ENCODE results near the gene PROS1. TPM values are rescaled to one million over a fixed set of nuclear protein-coding genes. Genes with fewer than 3 reads are reported as not detected.
"Not testable (repeated sequence)": the region's sequence is repeated elsewhere in the genome, so short reads cannot be mapped to it uniquely, and the experiment has no call there.

The PROS1 gene
- total RNA-seq, 1 donor from 2014 or later, result 19.3 TPM

GRCh38 chr3:93936549-93936948, 37.1 kb downstream of the PROS1 start:
- no peaks in the 10 kb centered on the region for H3K27me3 ChIP-seq (ENCODE audit: control insufficient read depth in 3 of 3, insufficient read depth in 3 of 3, low read length in 3 of 3)
- no peak overlapping the region for H3K4me3 ChIP-seq (ENCODE audit: low read length in 3 of 3)
- no peak overlapping the region for H3K27ac ChIP-seq (ENCODE audit: low read depth, low read length)
- H3K36me3 ChIP-seq (ENCODE audit: control insufficient read depth in 3 of 3, insufficient read depth in 3 of 3, low read length in 3 of 3), result no peaks in the 10 kb centered on the region
- no peaks in the 10 kb centered on the region for H3K4me1 ChIP-seq (ENCODE audit: control insufficient read depth in 3 of 3, insufficient read depth in 3 of 3, low read length in 3 of 3)
- no peak overlapping the region for H3K9ac ChIP-seq (ENCODE audit: low read depth in 1 of 3, low read length in 3 of 3)
- H3K9me3 ChIP-seq (ENCODE audit: control insufficient read depth in 3 of 3, low read length in 3 of 3), result no peaks in the 10 kb centered on the region

GRCh38 chr3:93934366-93935046, 39.2 kb downstream of the PROS1 start:
- H3K9me3 ChIP-seq (ENCODE audit: control insufficient read depth in 3 of 3, low read length in 3 of 3), result no peaks in the 10 kb centered on the region
- H3K4me3 ChIP-seq (ENCODE audit: low read length in 3 of 3), result no peak overlapping the region
- H3K4me1 ChIP-seq (ENCODE audit: control insufficient read depth in 3 of 3, insufficient read depth in 3 of 3, low read length in 3 of 3), result no peaks in the 10 kb centered on the region
- no peaks in the 10 kb centered on the region for H3K27me3 ChIP-seq (ENCODE audit: control insufficient read depth in 3 of 3, insufficient read depth in 3 of 3, low read length in 3 of 3)
- H3K36me3 ChIP-seq (ENCODE audit: control insufficient read depth in 3 of 3, insufficient read depth in 3 of 3, low read length in 3 of 3), result no peaks in the 10 kb centered on the region
- no peak overlapping the region for H3K9ac ChIP-seq (ENCODE audit: low read depth in 1 of 3, low read length in 3 of 3)
- no peak overlapping the region for H3K27ac ChIP-seq (ENCODE audit: low read depth, low read length)

- Histone ChIP-seq H3K27ac (ENCODE audit: low read depth, low read length) (no peak overlapping the region), H3K4me1 (ENCODE audit: control insufficient read depth in 3 of 3, insufficient read depth in 3 of 3, low read length in 3 of 3) (no peaks in the 10 kb centered on the region), H3K36me3 (ENCODE audit: control insufficient read depth in 3 of 3, insufficient read depth in 3 of 3, low read length in 3 of 3) (no peaks in the 10 kb centered on the region), H3K4me3 (ENCODE audit: low read length in 3 of 3) (no peak overlapping the region), H3K27me3 (ENCODE audit: control insufficient read depth in 3 of 3, insufficient read depth in 3 of 3, low read length in 3 of 3) (no peaks in the 10 kb centered on the region), H3K9ac (ENCODE audit: low read depth in 1 of 3, low read length in 3 of 3) (no peak overlapping the region), H3K9me3 (ENCODE audit: control insufficient read depth in 3 of 3, low read length in 3 of 3) (no peaks in the 10 kb centered on the region)
Observed at GRCh38 chr3:93931597-93932229, 42.0 kb downstream of the PROS1 start.

GRCh38 chr3:93930041-93930440, 43.7 kb downstream of the PROS1 start:
- Histone ChIP-seq H3K9ac (ENCODE audit: low read depth in 1 of 3, low read length in 3 of 3) (no peak overlapping the region), H3K27me3 (ENCODE audit: control insufficient read depth in 3 of 3, insufficient read depth in 3 of 3, low read length in 3 of 3) (no peaks in the 10 kb centered on the region), H3K4me3 (ENCODE audit: low read length in 3 of 3) (no peak overlapping the region), H3K36me3 (ENCODE audit: control insufficient read depth in 3 of 3, insufficient read depth in 3 of 3, low read length in 3 of 3) (peaks cover 0 to 3% (median 0%) of the 10 kb centered on the region in 3 donors), H3K4me1 (ENCODE audit: control insufficient read depth in 3 of 3, insufficient read depth in 3 of 3, low read length in 3 of 3) (no peaks in the 10 kb centered on the region), H3K27ac (ENCODE audit: low read depth, low read length) (no peak overlapping the region), H3K9me3 (ENCODE audit: control insufficient read depth in 3 of 3, low read length in 3 of 3) (no peaks in the 10 kb centered on the region)

GRCh38 chr3:93926789-93927188, 46.9 kb downstream of the PROS1 start:
- no peak overlapping the region for H3K4me3 ChIP-seq (ENCODE audit: low read length in 3 of 3)
- H3K36me3 ChIP-seq (ENCODE audit: control insufficient read depth in 3 of 3, insufficient read depth in 3 of 3, low read length in 3 of 3), result peaks cover 0 to 3% (median 0%) of the 10 kb centered on the region in 3 donors

GRCh38 chr3:93924491-93924890, 49.2 kb downstream of the PROS1 start:
- Histone ChIP-seq H3K36me3 (ENCODE audit: control insufficient read depth in 3 of 3, insufficient read depth in 3 of 3, low read length in 3 of 3) (peaks cover 0 to 3% (median 0%) of the 10 kb centered on the region in 3 donors), H3K27me3 (ENCODE audit: control insufficient read depth in 3 of 3, insufficient read depth in 3 of 3, low read length in 3 of 3) (no peaks in the 10 kb centered on the region), H3K4me3 (ENCODE audit: low read length in 3 of 3) (no peak overlapping the region), H3K9ac (ENCODE audit: low read depth in 1 of 3, low read length in 3 of 3) (no peak overlapping the region), H3K27ac (ENCODE audit: low read depth, low read length) (no peak overlapping the region), H3K9me3 (ENCODE audit: control insufficient read depth in 3 of 3, low read length in 3 of 3) (no peaks in the 10 kb centered on the region), H3K4me1 (ENCODE audit: control insufficient read depth in 3 of 3, insufficient read depth in 3 of 3, low read length in 3 of 3) (no peaks in the 10 kb centered on the region)

More at GRCh38 chr3:93926789-93927188, 46.9 kb downstream of the PROS1 start:
- H3K27ac ChIP-seq (ENCODE audit: low read depth, low read length), result no peak overlapping the region
- no peak overlapping the region for H3K9ac ChIP-seq (ENCODE audit: low read depth in 1 of 3, low read length in 3 of 3)
- no peaks in the 10 kb centered on the region for H3K9me3 ChIP-seq (ENCODE audit: control insufficient read depth in 3 of 3, low read length in 3 of 3)
- no peaks in the 10 kb centered on the region for H3K27me3 ChIP-seq (ENCODE audit: control insufficient read depth in 3 of 3, insufficient read depth in 3 of 3, low read length in 3 of 3)
- no peaks in the 10 kb centered on the region for H3K4me1 ChIP-seq (ENCODE audit: control insufficient read depth in 3 of 3, insufficient read depth in 3 of 3, low read length in 3 of 3)

- H3K27ac ChIP-seq (ENCODE audit: low read depth, low read length), result no peak overlapping the region
- no peaks in the 10 kb centered on the region for H3K27me3 ChIP-seq (ENCODE audit: control insufficient read depth in 3 of 3, insufficient read depth in 3 of 3, low read length in 3 of 3)
- no peaks in the 10 kb centered on the region for H3K9me3 ChIP-seq (ENCODE audit: control insufficient read depth in 3 of 3, low read length in 3 of 3)
- H3K9ac ChIP-seq (ENCODE audit: low read depth in 1 of 3, low read length in 3 of 3), result no peak overlapping the region
- peaks cover 0 to 3% (median 0%) of the 10 kb centered on the region in 3 donors for H3K36me3 ChIP-seq (ENCODE audit: control insufficient read depth in 3 of 3, insufficient read depth in 3 of 3, low read length in 3 of 3)
- H3K4me1 ChIP-seq (ENCODE audit: control insufficient read depth in 3 of 3, insufficient read depth in 3 of 3, low read length in 3 of 3), result no peaks in the 10 kb centered on the region
- H3K4me3 ChIP-seq (ENCODE audit: low read length in 3 of 3), result no peak overlapping the region
Observed at GRCh38 chr3:93923006-93923405, 50.7 kb downstream of the PROS1 start.

- not testable (repeated sequence) for H3K27ac ChIP-seq (ENCODE audit: low read depth, low read length); H3K27me3 ChIP-seq (ENCODE audit: control insufficient read depth in 3 of 3, insufficient read depth in 3 of 3, low read length in 3 of 3); H3K36me3 ChIP-seq (ENCODE audit: control insufficient read depth in 3 of 3, insufficient read depth in 3 of 3, low read length in 3 of 3); H3K4me3 ChIP-seq (ENCODE audit: low read length in 3 of 3); H3K9ac ChIP-seq (ENCODE audit: low read depth in 1 of 3, low read length in 3 of 3); H3K9me3 ChIP-seq (ENCODE audit: control insufficient read depth in 3 of 3, low read length in 3 of 3); H3K4me1 ChIP-seq (ENCODE audit: control insufficient read depth in 3 of 3, insufficient read depth in 3 of 3, low read length in 3 of 3)
Observed at GRCh38 chr3:93917546-93918029, 56.1 kb downstream of the PROS1 start.

- H3K27me3 ChIP-seq (ENCODE audit: control insufficient read depth in 3 of 3, insufficient read depth in 3 of 3, low read length in 3 of 3); H3K4me3 ChIP-seq (ENCODE audit: low read length in 3 of 3); H3K9ac ChIP-seq (ENCODE audit: low read depth in 1 of 3, low read length in 3 of 3); H3K36me3 ChIP-seq (ENCODE audit: control insufficient read depth in 3 of 3, insufficient read depth in 3 of 3, low read length in 3 of 3); H3K4me1 ChIP-seq (ENCODE audit: control insufficient read depth in 3 of 3, insufficient read depth in 3 of 3, low read length in 3 of 3); H3K27ac ChIP-seq (ENCODE audit: low read depth, low read length); H3K9me3 ChIP-seq (ENCODE audit: control insufficient read depth in 3 of 3, low read length in 3 of 3): not testable (repeated sequence)
Observed at GRCh38 chr3:93913623-93914022, 60.1 kb downstream of the PROS1 start.

GRCh38 chr3:93911206-93911605, 62.5 kb downstream of the PROS1 start:
- Histone ChIP-seq H3K4me3 (ENCODE audit: low read length in 3 of 3) (no peak overlapping the region), H3K27ac (ENCODE audit: low read depth, low read length) (no peak overlapping the region), H3K36me3 (ENCODE audit: control insufficient read depth in 3 of 3, insufficient read depth in 3 of 3, low read length in 3 of 3) (no peaks in the 10 kb centered on the region), H3K4me1 (ENCODE audit: control insufficient read depth in 3 of 3, insufficient read depth in 3 of 3, low read length in 3 of 3) (no peaks in the 10 kb centered on the region), H3K27me3 (ENCODE audit: control insufficient read depth in 3 of 3, insufficient read depth in 3 of 3, low read length in 3 of 3) (no peaks in the 10 kb centered on the region), H3K9ac (ENCODE audit: low read depth in 1 of 3, low read length in 3 of 3) (no peak overlapping the region), H3K9me3 (ENCODE audit: control insufficient read depth in 3 of 3, low read length in 3 of 3) (no peaks in the 10 kb centered on the region)

Measured in skeletal muscle tissue (tissue), 4 donors.